Left colon (tissue), 2 donors: ENCODE data around the gene MAN2A2. TPM values are rescaled to one million over a fixed set of nuclear protein-coding genes. Genes with fewer than 3 reads are reported as not detected.

ENCODE experiments used
- ATAC-seq: fragments of 200-7000 bp; cut with Tn5 transposase; one replicate; pipeline ENCODE4 v1.9.1; 2020; ENCODE audit warnings: mild to moderate bottlenecking, moderate library complexity
- DNase-seq, 2 donors: peaks; one replicate each; pipeline ENCODE4 v3.0.0-alpha.2; 2020
- intact Hi-C, 2 donors: fragments of 100-400 bp; cut with DNase I in 1 of 2; cut with micrococcal nuclease in 1 of 2; formaldehyde crosslinking; loops; one replicate each; pipeline versions ENCODE4 v1.11.2 to v1.14.0; 2022; cut with DNase I, micrococcal nuclease
- total RNA-seq, 2 donors: library from RNA; stranded (reverse); fragmentation: NEBNext Ultra II Directional; extraction: Animal tissue kit (Norgen Biotek cat#: 25700); gene quantifications; one replicate each; pipeline ENCODE4 v1.2.1, GENCODE V29; 2021
- donor health status: DM: no; HTN: no; CAD: no.
- donor health status: DM: yes; HTN: yes; CAD: no.

MAN2A2 gene
- total RNA-seq, 2 donors from 2014 or later: 48.4 to 63.7 TPM

DNA sequence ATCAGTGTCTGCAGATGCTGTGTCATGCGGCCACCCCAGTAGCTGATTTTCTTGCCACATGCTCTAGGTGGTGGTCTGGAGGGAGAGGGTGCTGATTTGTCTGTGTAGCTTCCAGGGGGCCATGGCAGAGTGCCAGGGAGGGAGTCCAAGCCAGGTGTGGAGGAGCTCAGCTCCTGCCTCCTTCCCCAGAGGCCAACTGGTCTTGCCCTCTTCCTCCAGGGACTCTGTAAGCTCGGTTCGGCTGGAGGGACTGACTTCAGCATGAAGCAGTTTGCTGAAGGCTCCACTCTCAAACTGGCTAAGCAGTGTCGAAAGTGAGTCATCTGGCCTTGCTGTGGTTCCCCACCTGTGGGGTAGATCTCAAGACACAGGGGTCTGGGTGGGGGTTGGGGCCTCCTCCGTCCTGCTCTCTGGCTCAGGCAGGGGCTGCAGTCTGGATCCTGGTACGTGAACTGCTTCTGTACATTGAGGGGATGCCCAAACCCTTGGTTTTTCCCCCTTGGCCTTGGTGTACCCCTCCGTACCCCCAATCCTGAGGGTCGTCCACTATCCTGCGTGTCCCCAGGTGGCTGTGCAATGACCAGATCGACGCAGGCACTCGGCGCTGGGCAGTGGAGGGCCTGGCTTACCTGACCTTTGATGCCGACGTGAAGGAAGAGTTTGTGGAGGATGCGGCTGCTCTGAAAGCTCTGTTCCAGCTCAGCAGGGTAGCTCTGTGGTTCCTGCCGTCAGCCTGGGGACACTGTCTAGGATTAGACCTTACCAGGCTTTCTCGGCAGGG, 44.7 kb downstream of the MAN2A2 start:
- no peak for DNase-seq
- intact Hi-C loops: no loop called here
- ATAC-seq: no peak

GRCh38 chr15:90948506-90948905, 45.4 kb downstream of the MAN2A2 start:
- DNase-seq: no peak
- no peak for ATAC-seq
- intact Hi-C loops: no loop called here

- intact Hi-C loops: loop anchor here in 1 of 2 donors (10.0 kb wide), 1 partner anchor 315 kb away; no protein-coding TSS in a partner anchor
- DNase-seq: no peak
- no peak for ATAC-seq
Observed at GRCh38 chr15:90949979-90950675, 47.0 kb downstream of the MAN2A2 start.

DNA sequence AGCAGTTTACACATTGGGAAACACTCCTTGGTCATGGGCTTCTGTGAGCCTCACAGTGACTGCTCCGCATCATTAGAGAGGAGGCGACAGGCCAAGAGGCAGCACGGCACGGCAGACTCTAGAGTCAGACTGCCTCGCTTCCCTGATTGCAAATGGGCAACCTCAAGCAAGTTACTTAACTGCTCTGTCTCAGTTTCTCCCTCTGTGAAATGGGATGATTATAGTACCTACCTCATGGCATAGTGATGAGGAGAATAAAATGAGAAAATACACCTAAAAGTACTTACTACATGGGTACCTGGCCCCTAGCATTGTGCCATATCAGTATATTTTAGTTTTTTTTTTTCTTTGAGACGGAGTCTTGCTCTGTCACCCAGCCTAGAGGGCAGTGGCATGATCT, 47.6 kb downstream of the MAN2A2 start:
- intact Hi-C loops: loop anchor here in 1 of 2 donors (10.0 kb wide), 1 partner anchor 314 kb away; no protein-coding TSS in a partner anchor
- ATAC-seq: no peak
- DNase-seq: no peak

DNA sequence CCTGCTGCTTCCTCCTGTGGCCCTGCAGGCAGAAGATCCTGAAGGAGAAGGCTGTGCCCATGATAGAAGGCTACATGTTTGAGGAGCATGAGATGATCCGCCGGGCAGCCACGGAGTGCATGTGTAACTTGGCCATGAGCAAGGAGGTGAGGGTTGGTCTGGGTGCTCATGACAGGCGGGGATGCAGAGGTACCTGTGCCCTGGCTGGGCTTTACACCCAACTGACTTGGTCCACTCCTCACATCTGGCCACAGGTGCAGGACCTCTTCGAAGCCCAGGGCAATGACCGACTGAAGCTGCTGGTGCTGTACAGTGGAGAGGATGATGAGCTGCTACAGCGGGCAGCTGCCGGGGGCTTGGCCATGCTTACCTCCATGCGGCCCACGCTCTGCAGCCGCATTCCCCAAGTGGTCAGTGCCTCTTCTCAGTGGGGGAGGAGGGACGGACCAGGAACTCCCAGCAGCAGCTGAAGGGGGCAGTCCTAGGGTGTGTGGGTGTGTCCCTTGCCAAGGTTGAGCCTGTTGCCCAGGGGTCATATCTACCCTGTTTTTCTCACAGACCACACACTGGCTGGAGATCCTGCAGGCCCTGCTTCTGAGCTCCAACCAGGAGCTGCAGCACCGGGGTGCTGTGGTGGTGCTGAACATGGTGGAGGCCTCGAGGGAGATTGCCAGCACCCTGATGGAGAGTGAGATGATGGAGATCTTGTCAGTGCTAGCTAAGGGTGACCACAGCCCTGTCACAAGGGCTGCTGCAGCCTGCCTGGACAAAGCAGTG, 50.0 kb downstream of the MAN2A2 start:
- ATAC-seq: no peak
- DNase-seq: no peak
- intact Hi-C loops: loop anchor here in 1 of 2 donors (10.0 kb wide), 1 partner anchor 312 kb away; no protein-coding TSS in a partner anchor

- intact Hi-C loops: loop anchor here in 1 of 2 donors (10.0 kb wide), 1 partner anchor 311 kb away; no protein-coding TSS in a partner anchor
- DNase-seq (no peak), ATAC-seq (no peak)
Observed at GRCh38 chr15:90953947-90954711, 51.0 kb downstream of the MAN2A2 start.

DNA sequence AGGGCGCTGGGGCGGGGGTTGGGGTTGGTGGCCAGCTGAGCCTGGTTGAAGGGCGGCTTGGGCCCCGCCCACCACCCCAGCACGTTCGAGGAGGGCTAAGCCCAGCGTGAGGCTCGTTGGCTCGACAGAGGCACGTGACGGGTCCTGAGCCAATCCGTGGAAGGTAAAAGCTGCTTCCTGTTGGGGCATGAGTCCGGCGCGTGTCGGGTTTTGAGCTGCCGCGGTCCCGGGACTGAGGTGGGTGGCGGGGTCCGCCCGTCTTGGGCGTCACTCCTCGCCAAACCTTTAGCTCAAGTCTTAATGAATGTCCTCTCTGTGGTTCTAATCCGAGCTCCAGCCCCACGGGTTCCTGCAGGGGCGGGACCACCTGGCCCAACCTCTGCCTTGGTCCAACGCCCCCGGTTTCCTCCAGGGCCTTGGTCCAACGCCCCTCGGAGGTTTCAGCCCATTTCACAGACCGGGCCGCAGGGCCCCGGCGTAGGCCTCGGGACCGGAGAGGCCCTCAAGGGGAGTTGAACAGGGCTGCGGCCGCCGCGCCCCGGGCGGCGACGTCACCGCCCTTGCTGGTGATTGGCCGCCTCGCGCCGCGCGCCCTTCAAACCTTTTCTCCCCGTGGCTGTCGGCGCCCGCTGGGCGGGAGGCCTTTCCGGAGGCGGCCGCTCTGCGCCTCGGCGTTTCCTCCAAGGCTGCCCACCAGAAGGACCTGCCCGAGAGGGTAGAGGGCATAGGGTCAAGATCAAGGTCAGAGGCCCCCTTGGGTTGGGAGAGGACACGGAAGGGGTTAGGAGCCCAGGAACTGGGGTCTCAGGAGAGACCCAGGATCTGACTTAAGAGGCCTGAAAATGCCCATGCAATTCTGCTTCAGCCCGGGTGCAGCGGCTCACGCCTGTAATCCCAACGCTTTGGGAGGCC, 51.9 kb downstream of the MAN2A2 start, which contains the start of gene RCCD1:
Gene RCCD1 (plus strand): TSS at position 173 of the 912 bp plus-strand sequence. CDS start 1,851 bp downstream, outside the sequence.
- intact Hi-C loops: loop anchor here in 1 of 2 donors (10.0 kb wide), 1 partner anchor 310 kb away; no protein-coding TSS in a partner anchor
- ATAC-seq (peak; percentile 86), DNase-seq (peak; percentile 95 to 97)

GRCh38 chr15:90955624-90956273, 52.6 kb downstream of the MAN2A2 start:
- ATAC-seq (peak; percentile 20), DNase-seq (peak; percentile 62 to 73)
- intact Hi-C loops: loop anchor here in 1 of 2 donors (10.0 kb wide), 1 partner anchor 309 kb away; no protein-coding TSS in a partner anchor

DNA sequence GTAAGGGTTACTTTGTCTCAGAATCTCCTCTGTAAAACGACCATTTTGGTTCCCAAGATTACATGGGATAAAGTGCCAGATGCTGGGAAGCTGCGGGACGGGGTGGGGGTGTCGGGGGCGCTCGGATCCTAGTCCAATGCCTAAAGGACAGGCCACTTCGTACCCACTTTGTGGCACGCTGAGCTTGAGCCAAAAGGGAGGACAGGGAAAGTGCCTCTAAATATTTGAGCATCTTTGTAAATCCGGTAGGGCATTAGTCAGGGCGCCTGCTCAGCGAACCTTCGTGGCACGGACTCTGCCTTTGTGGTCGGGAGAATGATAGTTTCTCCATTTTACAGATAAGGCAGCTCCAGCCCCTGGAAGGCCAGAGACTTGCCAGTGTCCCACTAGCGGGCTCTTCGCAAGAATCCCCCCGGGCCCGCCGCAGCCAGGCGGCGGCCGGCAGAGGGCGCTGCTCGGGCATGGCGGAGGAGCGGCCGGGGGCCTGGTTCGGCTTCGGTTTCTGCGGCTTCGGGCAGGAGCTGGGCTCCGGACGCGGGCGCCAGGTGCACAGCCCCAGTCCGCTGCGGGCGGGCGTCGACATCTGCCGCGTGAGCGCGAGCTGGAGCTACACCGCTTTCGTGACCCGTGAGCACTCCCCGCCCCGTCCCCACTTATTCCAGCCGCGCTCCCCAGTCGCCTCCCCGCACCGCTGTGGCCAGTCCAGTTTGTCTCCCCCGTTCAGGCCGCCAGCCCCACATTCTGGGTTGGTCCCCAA, 53.4 kb downstream of the MAN2A2 start:
- intact Hi-C loops: loop anchor here in 1 of 2 donors (10.0 kb wide), 1 partner anchor 308 kb away; no protein-coding TSS in a partner anchor
- DNase-seq: peak; percentile 65 to 83
- peak; percentile 47 for ATAC-seq

- DNase-seq (peak in 1 of 2 donors; percentile 38), ATAC-seq (peak; percentile 23)
- intact Hi-C loops: loop anchor here in 1 of 2 donors (10.0 kb wide), 1 partner anchor 308 kb away; no protein-coding TSS in a partner anchor
Observed at GRCh38 chr15:90957031-90957790, 54.1 kb downstream of the MAN2A2 start.

DNA sequence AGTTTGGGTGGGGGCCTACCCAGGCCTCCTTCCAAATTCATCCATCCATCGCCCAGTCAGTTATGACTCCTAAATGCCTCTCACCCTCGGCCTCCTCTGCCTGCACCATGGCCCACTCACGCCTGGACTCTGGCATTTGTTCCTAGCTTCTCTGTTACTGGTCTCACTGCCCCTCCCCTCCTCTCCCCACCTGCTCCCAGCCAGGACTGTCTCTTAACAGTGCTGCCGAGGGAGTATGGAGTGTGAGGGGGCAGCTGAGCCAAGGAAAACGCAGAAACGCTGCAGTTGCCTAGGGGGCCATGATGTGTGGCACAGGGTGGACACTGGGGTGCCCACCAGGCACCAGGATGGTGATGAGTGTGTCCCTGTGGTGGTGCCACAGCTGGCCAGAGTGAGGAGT, 54.7 kb downstream of the MAN2A2 start:
- intact Hi-C loops: loop anchor here in 1 of 2 donors (10.0 kb wide), 1 partner anchor 307 kb away; no protein-coding TSS in a partner anchor
- no peak for ATAC-seq
- no peak for DNase-seq

DNA sequence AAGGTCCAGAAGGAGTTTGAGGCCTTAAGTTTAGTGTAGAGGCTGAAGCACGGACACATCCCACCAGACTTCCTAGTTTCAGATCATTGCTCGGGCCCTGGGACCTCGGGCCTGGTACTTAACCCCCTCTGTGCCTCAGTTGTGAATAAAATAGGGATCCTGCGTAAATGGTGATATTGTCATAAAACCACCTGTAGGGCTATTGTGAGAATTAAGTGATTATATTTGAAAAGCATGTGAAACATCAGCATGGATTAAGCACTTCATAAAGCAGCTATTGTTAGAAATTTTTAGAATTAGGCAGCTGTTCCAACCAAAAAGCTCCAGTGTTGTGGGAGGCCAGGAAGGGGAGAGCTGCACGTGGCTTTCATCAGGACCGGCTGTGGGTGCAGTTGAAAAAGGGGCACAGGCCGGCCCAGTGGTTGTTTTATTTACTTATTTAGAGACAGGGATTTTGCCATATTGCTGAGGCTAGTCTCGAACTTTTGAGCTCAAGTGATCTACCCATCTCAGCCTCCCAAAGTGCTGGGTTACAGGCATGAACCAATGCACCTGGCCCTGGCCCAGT, 56.0 kb downstream of the MAN2A2 start:
- intact Hi-C loops: loop anchor here in 1 of 2 donors (10.0 kb wide), 1 partner anchor 306 kb away; no protein-coding TSS in a partner anchor
- no peak for DNase-seq
- ATAC-seq: no peak

- peak in 1 of 2 donors; percentile 58 for DNase-seq
- intact Hi-C loops: loop anchor here in 1 of 2 donors (10.0 kb wide), 1 partner anchor 305 kb away; no protein-coding TSS in a partner anchor
- ATAC-seq: no peak
Observed at GRCh38 chr15:90959894-90960293, 56.8 kb downstream of the MAN2A2 start.

- no peak for DNase-seq
- intact Hi-C loops: no loop called here
- ATAC-seq: no peak
Observed at GRCh38 chr15:90960298-90961091, 57.4 kb downstream of the MAN2A2 start.
